ENCODE measurements around the gene KLKB1.

KLKB1 gene

DNA sequence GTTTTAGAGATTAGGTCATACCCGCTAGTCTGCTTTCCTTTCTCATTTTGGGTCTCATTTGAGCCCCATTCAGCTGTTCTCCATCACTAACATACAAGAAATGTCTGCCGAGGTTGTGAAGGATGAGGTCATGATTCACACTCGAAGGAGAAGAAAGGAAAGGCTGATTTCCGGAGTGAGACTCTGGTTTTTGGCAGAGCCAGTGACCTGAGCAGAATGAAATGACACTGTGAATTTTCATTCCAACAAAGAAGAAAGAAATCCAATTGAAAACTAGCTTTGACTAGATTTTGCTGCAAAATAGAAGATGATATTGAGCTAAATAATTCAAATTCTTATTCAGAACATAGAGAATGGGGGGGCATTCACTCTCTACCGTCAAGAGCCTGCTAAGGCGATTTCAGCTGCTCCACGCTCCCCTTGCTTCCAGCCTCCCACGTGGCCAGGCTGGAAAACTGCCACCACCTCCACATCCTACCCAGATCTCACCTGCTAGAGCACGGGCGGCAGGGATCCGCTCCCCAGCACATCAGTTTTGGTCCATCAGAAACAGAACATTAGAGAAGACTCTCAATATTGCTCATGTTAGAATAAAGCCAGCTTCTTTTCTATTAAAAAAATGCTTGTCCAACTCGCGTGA is 77.7 kb downstream of the KLKB1 start:
- no peak for DNase-seq (ENCODE audit: extremely low read depth in 1 of 2, low read depth in 1 of 2)

- DNase-seq (ENCODE audit: extremely low read depth in 1 of 2, low read depth in 1 of 2): no peak
These were observed 80.2 kb downstream of the KLKB1 start for GRCh38 chr4:186307497-186307896.

GRCh38 chr4:186307916-186308315 is 80.6 kb downstream of the KLKB1 start:
- DNase-seq (ENCODE audit: extremely low read depth in 1 of 2, low read depth in 1 of 2): no peak
